GM12801 (cell line): ENCODE measurements around the gene CXCL11.

Source experiments
- TF ChIP-seq, protein P1 (sequence below): IDR thresholded peaks from one replicate; pipeline ENCODE4 v1.5.1; 2011; ENCODE audit warnings: control low read depth; ENCODE audit not compliant: insufficient read length; ENCODE audit errors: extremely low read depth

Gene CXCL11

DNA sequence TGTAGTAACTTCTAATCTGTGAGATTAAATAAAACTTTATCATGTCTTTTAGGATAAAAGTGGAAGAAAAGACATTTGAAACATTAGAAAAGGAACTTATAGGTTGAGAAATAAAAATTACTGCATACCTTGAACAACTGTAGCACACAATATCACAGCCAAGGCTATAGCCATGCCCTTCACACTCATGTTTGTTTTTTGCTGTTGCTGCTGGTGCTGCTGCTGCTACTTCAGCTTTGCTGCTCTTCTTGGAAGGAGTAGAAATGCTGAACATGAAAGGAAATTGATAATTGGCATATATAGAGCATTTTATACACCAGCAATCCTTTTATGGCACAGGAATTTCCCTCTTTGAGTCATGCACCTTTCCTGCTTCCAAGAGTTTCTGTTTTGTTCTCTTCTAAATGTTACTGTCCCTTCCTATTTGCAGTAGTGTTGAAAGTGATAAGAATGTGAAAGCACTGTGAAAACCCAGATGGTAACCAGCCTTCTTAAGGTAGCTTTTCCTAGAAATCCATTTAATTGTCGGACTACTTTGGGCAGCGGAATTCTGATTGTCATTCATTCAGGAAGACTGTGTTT, at the start of gene CXCL11:
TSS of gene CXCL11 (minus strand) at position 272 of the 582 bp plus-strand sequence. CDS start at position 189, 83 bp downstream.
- TF ChIP-seq, protein P1, sequence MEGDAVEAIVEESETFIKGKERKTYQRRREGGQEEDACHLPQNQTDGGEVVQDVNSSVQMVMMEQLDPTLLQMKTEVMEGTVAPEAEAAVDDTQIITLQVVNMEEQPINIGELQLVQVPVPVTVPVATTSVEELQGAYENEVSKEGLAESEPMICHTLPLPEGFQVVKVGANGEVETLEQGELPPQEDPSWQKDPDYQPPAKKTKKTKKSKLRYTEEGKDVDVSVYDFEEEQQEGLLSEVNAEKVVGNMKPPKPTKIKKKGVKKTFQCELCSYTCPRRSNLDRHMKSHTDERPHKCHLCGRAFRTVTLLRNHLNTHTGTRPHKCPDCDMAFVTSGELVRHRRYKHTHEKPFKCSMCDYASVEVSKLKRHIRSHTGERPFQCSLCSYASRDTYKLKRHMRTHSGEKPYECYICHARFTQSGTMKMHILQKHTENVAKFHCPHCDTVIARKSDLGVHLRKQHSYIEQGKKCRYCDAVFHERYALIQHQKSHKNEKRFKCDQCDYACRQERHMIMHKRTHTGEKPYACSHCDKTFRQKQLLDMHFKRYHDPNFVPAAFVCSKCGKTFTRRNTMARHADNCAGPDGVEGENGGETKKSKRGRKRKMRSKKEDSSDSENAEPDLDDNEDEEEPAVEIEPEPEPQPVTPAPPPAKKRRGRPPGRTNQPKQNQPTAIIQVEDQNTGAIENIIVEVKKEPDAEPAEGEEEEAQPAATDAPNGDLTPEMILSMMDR, result no peak

DNA sequence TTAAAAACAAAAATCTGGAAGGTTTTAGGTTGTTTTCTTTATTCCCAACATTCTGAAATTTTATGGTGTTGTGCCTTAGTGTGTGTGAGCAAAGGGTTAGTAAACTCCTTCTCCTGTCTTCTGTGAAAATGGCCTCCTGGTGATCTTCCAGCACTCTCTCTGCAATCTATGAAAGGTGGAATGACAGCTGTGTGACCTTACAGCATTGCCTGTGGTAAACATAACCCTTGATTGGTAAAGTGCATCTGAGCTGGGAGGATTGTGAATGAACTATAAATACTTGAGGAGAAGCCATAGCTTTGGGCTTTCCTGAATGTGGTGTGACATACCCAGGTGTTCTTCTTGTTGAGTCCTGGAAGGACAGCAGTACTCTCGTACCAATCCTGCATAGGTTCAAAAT, 48.7 kb upstream of the CXCL11 start:
- TF ChIP-seq, protein P1, result no peak

DNA sequence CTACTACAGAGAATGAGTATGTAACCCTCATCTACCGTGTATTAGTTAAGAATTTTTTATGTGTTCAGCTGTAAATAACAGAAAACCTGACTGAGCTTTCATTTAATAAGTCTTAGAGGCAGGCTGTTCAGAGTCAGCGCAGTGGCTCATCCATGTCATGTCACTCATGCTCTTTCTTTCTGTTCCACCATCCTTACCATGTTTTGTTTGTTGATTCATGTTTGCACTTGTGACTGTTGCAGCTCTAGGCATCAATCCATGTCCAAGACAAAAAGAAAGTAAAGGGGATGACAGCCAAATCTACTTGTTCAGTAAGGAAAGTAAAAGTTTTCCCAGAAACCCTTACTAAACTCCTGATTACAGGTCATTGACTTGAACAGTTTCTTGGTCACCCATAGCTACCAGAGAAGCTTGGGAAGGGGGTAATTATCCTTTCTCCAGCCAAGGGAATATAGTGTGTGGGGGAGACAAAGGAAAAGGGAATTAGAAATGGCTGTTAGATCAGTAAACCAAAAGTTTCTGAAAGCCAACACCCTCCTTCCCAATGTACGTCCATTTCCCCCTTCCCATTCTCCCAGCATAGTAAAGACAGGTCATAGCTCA, 47.6 kb upstream of the CXCL11 start:
- TF ChIP-seq, protein P1, result no peak

DNA sequence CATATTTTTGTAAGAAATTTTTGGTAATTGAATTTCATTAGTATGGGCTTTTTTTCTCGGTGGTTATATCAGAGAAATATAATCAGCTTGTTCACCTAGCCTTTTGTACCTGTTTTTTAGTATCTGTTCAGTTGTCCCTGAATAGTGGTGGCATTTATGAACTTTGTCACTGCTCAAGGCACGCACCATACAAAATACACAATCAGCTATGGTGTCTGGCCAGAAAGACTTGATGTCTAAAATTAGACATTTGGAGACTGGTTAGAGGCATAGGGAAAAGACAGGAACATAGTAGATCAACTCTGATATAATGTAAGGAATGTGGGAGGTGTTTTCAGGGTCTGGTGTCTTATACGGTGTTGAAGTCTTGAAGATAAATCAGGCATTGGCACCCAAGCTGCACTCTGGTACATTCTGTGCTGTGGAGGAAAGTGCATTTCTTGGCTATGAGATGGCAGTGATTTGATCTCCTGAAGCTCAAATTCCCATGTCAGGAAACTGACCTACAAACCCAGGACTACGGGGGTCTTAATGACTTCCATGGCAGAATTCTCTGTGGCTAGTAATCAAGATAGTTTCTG, 42.3 kb upstream of the CXCL11 start:
- TF ChIP-seq, protein P1, result no peak

DNA sequence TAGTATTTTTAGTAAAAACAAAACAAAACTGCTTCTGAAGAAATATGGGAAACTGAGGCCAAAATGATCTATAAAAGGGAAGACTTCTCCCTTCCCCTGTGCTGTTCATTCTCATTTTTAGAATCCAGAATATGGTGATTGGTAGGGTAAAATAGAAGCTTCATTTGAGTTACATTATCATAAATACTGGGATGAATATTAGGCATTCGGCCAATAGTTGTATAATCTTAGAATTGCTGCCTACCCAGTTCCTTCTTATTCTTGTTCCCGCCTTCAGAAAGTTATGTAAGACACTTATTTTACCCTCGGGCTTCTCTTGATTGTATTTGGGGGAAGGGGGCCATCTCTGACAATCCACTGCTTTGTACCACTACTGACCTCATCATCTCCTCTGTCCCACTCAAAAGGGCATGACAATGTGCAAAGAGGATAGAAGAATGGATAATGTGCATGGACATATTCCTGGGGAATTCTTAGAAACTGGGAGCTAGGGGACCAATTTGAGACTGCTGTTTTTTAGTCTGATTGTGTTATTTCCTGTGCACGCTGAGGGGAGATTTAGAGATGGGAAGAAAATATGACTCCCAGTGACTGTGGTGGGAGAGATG, 39.2 kb upstream of the CXCL11 start:
- TF ChIP-seq, protein P1, result no peak

DNA sequence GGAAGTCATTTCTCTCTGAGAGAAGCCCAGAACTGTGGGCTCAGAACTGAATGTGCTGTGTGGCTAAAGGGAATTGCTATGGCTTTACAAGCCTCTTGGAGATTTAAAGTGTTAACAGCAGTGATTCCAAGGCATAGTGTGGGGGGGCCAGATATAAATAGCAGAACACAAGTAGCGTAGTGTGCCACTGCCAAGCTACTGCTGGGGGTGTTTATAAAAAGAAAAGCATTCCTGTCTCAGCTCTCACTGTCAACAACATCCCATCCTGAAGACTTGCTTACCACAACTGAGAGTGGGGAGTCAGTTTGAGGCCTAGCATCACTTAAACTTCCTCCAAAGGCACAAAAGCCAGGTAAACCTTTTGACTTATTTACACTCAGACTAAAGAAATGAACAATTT, 38.6 kb upstream of the CXCL11 start, which contains the start of gene ART3:
TSS of gene ART3 (plus strand) at position 242 of the 400 bp plus-strand sequence. CDS start 1,181 bp downstream, outside the sequence.
- TF ChIP-seq, protein P1, result no peak

DNA sequence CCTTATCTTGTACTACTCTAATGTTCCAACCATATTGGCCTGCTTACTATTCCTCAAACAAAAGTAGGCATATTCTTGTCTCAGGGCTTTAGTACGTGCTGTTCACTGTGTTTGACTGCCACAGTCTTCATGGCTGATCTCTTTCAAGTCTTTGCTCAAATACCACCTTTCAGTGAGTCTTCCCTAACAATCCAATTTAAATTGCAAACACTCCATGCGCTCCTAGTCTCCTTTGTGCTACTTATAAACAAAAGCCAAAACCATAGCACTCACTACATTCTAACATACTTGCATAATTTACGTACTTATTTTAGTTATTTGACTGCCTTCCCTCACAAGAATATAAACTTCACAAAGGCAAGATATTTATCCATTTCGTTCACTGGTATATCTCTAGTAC, 36.9 kb upstream of the CXCL11 start:
- TF ChIP-seq, protein P1, result no peak
